ENCODE measurements around the gene HMBS. TPM values are rescaled to one million over a fixed set of nuclear protein-coding genes. Genes with fewer than 3 reads are reported as not detected.
"Not testable (repeated sequence)": the region's sequence is repeated elsewhere in the genome, so short reads cannot be mapped to it uniquely, and the experiment has no call there.

The HMBS gene
- total and polyA plus RNA-seq, 4 experiments from 2014 or later, result 5.1 to 21.2 (median 11.7) TPM

DNA sequence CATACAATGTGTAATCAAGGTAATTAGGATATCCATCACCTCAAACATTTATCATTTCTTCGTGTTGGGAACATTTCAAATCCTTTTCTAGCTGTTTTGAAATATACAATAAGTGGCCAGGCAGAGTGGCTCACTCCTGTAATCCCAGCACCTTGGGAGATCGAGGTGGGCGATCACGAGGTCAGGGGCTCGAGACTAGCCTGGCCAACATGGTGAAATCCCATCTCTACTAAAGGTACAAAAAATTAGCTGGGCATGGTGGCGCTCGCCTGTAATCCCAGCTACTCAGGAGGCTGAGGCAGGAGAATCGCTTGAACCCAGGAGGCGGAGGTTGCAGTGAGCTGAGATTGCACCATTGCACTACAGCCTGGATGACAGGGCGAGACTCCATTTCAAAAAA lies 54.6 kb downstream of the HMBS start:
- not testable (repeated sequence) for H3K9me3 ChIP-seq (ENCODE audit: control insufficient read depth in 1 of 2, low read length in 2 of 2)

More for the DNA sequence above, 54.6 kb downstream of the HMBS start:
- H3K4me3 Mint-ChIP-seq; H3K4me1 ChIP-seq (ENCODE audit: insufficient read depth, low read length); DNase-seq; H3K36me3 ChIP-seq (ENCODE audit: insufficient read depth, low read length); H3K9me3 Mint-ChIP-seq; H3K4me3 ChIP-seq (ENCODE audit: low read length in 2 of 2); intact Hi-C loops (cut with micrococcal nuclease); H3K36me3 Mint-ChIP-seq; H3K27me3 ChIP-seq (ENCODE audit: insufficient read depth, low read length); H3K27ac ChIP-seq (ENCODE audit: low read depth, low read length); H3K4me1 Mint-ChIP-seq; H3K27ac Mint-ChIP-seq: not testable (repeated sequence)
- ChIA-PET POLR2A (ENCODE audit: partially characterized antibody) (interaction anchor here (0.8 kb wide), 1 partner anchor 44 kb away, joined by 3 read pairs; a partner anchor contains a TSS), CTCF (ENCODE audit: partially characterized antibody) (interaction anchor here (1.0 kb wide), 1 partner anchor 42 kb away, joined by 3 read pairs; no protein-coding TSS in a partner anchor)
- peaks cover 12% of the 10 kb centered on the region in 2 donors for H3K27me3 Mint-ChIP-seq

Other genes with a start within 250 kb of the HMBS start
- 10 to 100 TPM; 21.1 to 21.5 TPM for gene CXCR5, start 201.0 kb upstream of the HMBS start, total RNA-seq
- gene CXCR5, start 201.0 kb upstream of the HMBS start, polyA plus RNA-seq, result 10 to 100 TPM in 1 of 2 donors, 1 to 10 TPM in 1; 7.9 to 18.2 TPM
- 100 to 1,000 TPM; 216 to 232 TPM for gene BCL9L, start 159.0 kb upstream of the HMBS start, total RNA-seq
- 10 to 100 TPM in 1 of 2 donors, under 1 TPM in 1; 0.45 to 10.9 TPM for gene BCL9L, start 159.0 kb upstream of the HMBS start, polyA plus RNA-seq
- gene UPK2, start 128.6 kb upstream of the HMBS start, total RNA-seq, result not detected
- not detected for gene UPK2, start 128.6 kb upstream of the HMBS start, polyA plus RNA-seq
- not detected for gene FOXR1, start 113.1 kb upstream of the HMBS start, total RNA-seq
- gene FOXR1, start 113.1 kb upstream of the HMBS start, polyA plus RNA-seq, result not detected
- 100 to 1,000 TPM; 109 to 114 TPM for gene CENATAC, start 86.7 kb upstream of the HMBS start, total RNA-seq
- gene CENATAC, start 86.7 kb upstream of the HMBS start, polyA plus RNA-seq, result 10 to 100 TPM; 13.3 to 16.9 TPM
- gene RPS25, start 66.5 kb upstream of the HMBS start, total RNA-seq, result 1,000 to 10,000 TPM; 2,545 to 2,705 TPM
- gene RPS25, start 66.5 kb upstream of the HMBS start, polyA plus RNA-seq, result 1,000 to 10,000 TPM; 4,676 to 5,786 TPM
- 10 to 100 TPM; 89.2 to 97.3 TPM for gene TRAPPC4, start 66.1 kb upstream of the HMBS start, total RNA-seq
- gene TRAPPC4, start 66.1 kb upstream of the HMBS start, polyA plus RNA-seq, result 100 to 1,000 TPM in 1 of 2 donors, 10 to 100 TPM in 1; 92.1 to 116 TPM
- 10 to 100 TPM; 14.6 to 14.8 TPM for gene SLC37A4, start 54.0 kb upstream of the HMBS start, total RNA-seq
- 10 to 100 TPM; 10.6 to 13.0 TPM for gene SLC37A4, start 54.0 kb upstream of the HMBS start, polyA plus RNA-seq
- 100 to 1,000 TPM; 136 to 146 TPM for gene HYOU1, start 27.7 kb upstream of the HMBS start, total RNA-seq
- 10 to 100 TPM; 24.1 to 27.9 TPM for gene HYOU1, start 27.7 kb upstream of the HMBS start, polyA plus RNA-seq
- 10 to 100 TPM; 56.2 to 61.2 TPM for gene VPS11, start 17.1 kb upstream of the HMBS start, total RNA-seq
- gene VPS11, start 17.1 kb upstream of the HMBS start, polyA plus RNA-seq, result 10 to 100 TPM; 36.0 to 61.7 TPM
- gene DPAGT1, start 17.0 kb downstream of the HMBS start, total RNA-seq, result 10 to 100 TPM; 52.0 to 52.3 TPM
- 10 to 100 TPM; 32.9 to 52.3 TPM for gene DPAGT1, start 17.0 kb downstream of the HMBS start, polyA plus RNA-seq
- gene C2CD2L, start 22.5 kb downstream of the HMBS start, total RNA-seq, result 10 to 100 TPM; 35.2 to 37.5 TPM
- 10 to 100 TPM in 1 of 2 donors, 1 to 10 TPM in 1; 2.6 to 13.3 TPM for gene C2CD2L, start 22.5 kb downstream of the HMBS start, polyA plus RNA-seq
- gene HINFP, start 36.7 kb downstream of the HMBS start, total RNA-seq, result 10 to 100 TPM; 70.8 to 75.3 TPM
- 10 to 100 TPM in 1 of 2 donors, 1 to 10 TPM in 1; 9.3 to 16.0 TPM for gene HINFP, start 36.7 kb downstream of the HMBS start, polyA plus RNA-seq
- under 1 TPM in 1 of 2 experiments, not detected in 1; 0.09 TPM for gene ABCG4, start 64.2 kb downstream of the HMBS start, total RNA-seq
- gene ABCG4, start 64.2 kb downstream of the HMBS start, polyA plus RNA-seq, result not detected
- 1 to 10 TPM; 8.8 to 9.2 TPM for gene NLRX1, start 83.8 kb downstream of the HMBS start, total RNA-seq
- gene NLRX1, start 83.8 kb downstream of the HMBS start, polyA plus RNA-seq, result 1 to 10 TPM; 5.5 to 7.4 TPM
- gene NHERF4, start 100.6 kb downstream of the HMBS start, total RNA-seq, result 1 to 10 TPM in 1 of 2 experiments, under 1 TPM in 1; 0.86 to 1.1 TPM
- not detected for gene NHERF4, start 100.6 kb downstream of the HMBS start, polyA plus RNA-seq
- gene CBL, start 121.5 kb downstream of the HMBS start, total RNA-seq, result 10 to 100 TPM; 39.5 to 39.8 TPM
- gene CBL, start 121.5 kb downstream of the HMBS start, polyA plus RNA-seq, result 10 to 100 TPM in 1 of 2 donors, 1 to 10 TPM in 1; 3.6 to 15.6 TPM
- gene MCAM, start 232.2 kb downstream of the HMBS start, total RNA-seq, result under 1 TPM; 0.26 to 0.28 TPM
- under 1 TPM; 0.40 to 0.82 TPM for gene MCAM, start 232.2 kb downstream of the HMBS start, polyA plus RNA-seq
- 10 to 100 TPM; 17.5 to 18.3 TPM for gene RNF26, start 249.6 kb downstream of the HMBS start, total RNA-seq
- gene RNF26, start 249.6 kb downstream of the HMBS start, polyA plus RNA-seq, result 10 to 100 TPM; 33.1 to 50.8 TPM

All from CD4-positive, alpha-beta memory T cell (primary cell).